OCI-M2 (cell line): Measurements from ENCODE around the gene AAK1.

Experiments used
- DNase-seq: peaks from one replicate; lab custom pipeline; 2025; ENCODE audit not compliant: unreplicated experiment; lab: John Stamatoyannopoulos, UW

The AAK1 gene

GRCh38 chr2:69546646-69547045, 96.9 kb downstream of the AAK1 start:
- DNase-seq: no peak

- no peak for DNase-seq
These were observed 98.0 kb downstream of the AAK1 start for GRCh38 chr2:69545477-69545932.

- no peak for DNase-seq
These were observed 98.6 kb downstream of the AAK1 start for GRCh38 chr2:69544951-69545350.

GRCh38 chr2:69539549-69539908, 104.0 kb downstream of the AAK1 start:
- DNase-seq: no peak

GRCh38 chr2:69538872-69539548, 104.5 kb downstream of the AAK1 start:
- DNase-seq: no peak

GRCh38 chr2:69538249-69538648, 105.3 kb downstream of the AAK1 start:
- no peak for DNase-seq

- DNase-seq: no peak
These were observed 107.7 kb downstream of the AAK1 start for GRCh38 chr2:69535817-69536241.

GRCh38 chr2:69531186-69531585, 112.4 kb downstream of the AAK1 start:
- DNase-seq: no peak

- DNase-seq: no peak
These were observed 114.1 kb downstream of the AAK1 start for GRCh38 chr2:69529480-69529879.

GRCh38 chr2:69525261-69525660, 118.3 kb downstream of the AAK1 start:
- no peak for DNase-seq

GRCh38 chr2:69524799-69525198, 118.7 kb downstream of the AAK1 start:
- no peak for DNase-seq

- no peak for DNase-seq
These were observed 121.8 kb downstream of the AAK1 start for GRCh38 chr2:69521747-69522146.

- no peak for DNase-seq
These were observed 124.7 kb downstream of the AAK1 start for GRCh38 chr2:69518841-69519240.

GRCh38 chr2:69517410-69517809, 126.1 kb downstream of the AAK1 start:
- DNase-seq: no peak

- no peak for DNase-seq
These were observed 128.7 kb downstream of the AAK1 start for GRCh38 chr2:69514819-69515218.

- DNase-seq: no peak
These were observed 129.1 kb downstream of the AAK1 start for GRCh38 chr2:69514406-69514805.

- DNase-seq: no peak
These were observed 131.1 kb downstream of the AAK1 start for GRCh38 chr2:69512446-69512845.

- DNase-seq: no peak
These were observed 133.3 kb downstream of the AAK1 start for GRCh38 chr2:69510204-69510603.

GRCh38 chr2:69509750-69510140, 133.8 kb downstream of the AAK1 start:
- DNase-seq: no peak

GRCh38 chr2:69509011-69509749, 134.4 kb downstream of the AAK1 start:
- no peak for DNase-seq

GRCh38 chr2:69505710-69506109, 137.8 kb downstream of the AAK1 start:
- DNase-seq: no peak

- no peak for DNase-seq
These were observed 142.2 kb downstream of the AAK1 start for GRCh38 chr2:69501301-69501700.

GRCh38 chr2:69499966-69500365, 143.6 kb downstream of the AAK1 start:
- no peak for DNase-seq
